ENCODE data around the gene SHLD2. TPM values are rescaled to one million over a fixed set of nuclear protein-coding genes. Genes with fewer than 3 reads are reported as not detected.

SHLD2 gene
- total and polyA plus RNA-seq, 2 of the 13 experiments (the other 11 are each of a cell fraction or from before 2014, with no cell fraction given) = 25.7 to 53.7 TPM

- TF ChIP-seq ZNF276 (CRISPR knock-in tag; IDR thresholded peaks at IDR 0.05; ENCODE audit: low read depth) = peak; percentile 55; the same call in 1 of the 2 replicates
- TF ChIP-seq EP300 (IDR thresholded peaks at IDR 0.05; ENCODE audit: low read depth in 2 of 2, low read length in 2 of 2) = 0 out of 4 replicates have a peak, but pooled peaks of 1 of the 2 experiments have one; percentile 5
- TF ChIP-seq EP300 (CRISPR knock-in tag; IDR thresholded peaks at IDR 0.05; ENCODE audit: borderline replicate concordance) = peak; percentile 51; the same call in 1 of the 2 replicates
- TF ChIP-seq ZNF766 (CRISPR knock-in tag; IDR thresholded peaks at IDR 0.05; ENCODE audit: borderline replicate concordance) = 0 out of 2 replicates have a peak, but pooled peaks have one; percentile 52
- TF ChIP-seq RBFOX2 (IDR thresholded peaks at IDR 0.05; ENCODE audit: low read depth, low read length) = peak; percentile 87
- no peak for TF ChIP-seq MLLT10 (CRISPR knock-in tag; IDR thresholded peaks at IDR 0.05)
- peak; percentile 99 for TF ChIP-seq MAX (IDR thresholded peaks at IDR 0.05)
- TF ChIP-seq KLF6 (CRISPR knock-in tag; IDR thresholded peaks at IDR 0.05) = peak; percentile 88; the same call in 1 of the 2 replicates
- no peak for TF ChIP-seq TCF7L2 (IDR thresholded peaks at IDR 0.05; ENCODE audit: low read depth, low read length)
- peak; percentile 55; the same call in 1 of the 2 replicates for TF ChIP-seq PRDM10 (CRISPR knock-in tag; IDR thresholded peaks at IDR 0.05; ENCODE audit: low read depth)
- 0 out of 2 replicates have a peak, but pooled peaks have one; percentile 48 for TF ChIP-seq ZNF839 (CRISPR knock-in tag; IDR thresholded peaks at IDR 0.05; ENCODE audit: borderline replicate concordance)
- TF ChIP-seq ZNF33B (CRISPR knock-in tag; IDR thresholded peaks at IDR 0.05) = peak; percentile 86; the same call in 1 of the 2 replicates
- peak; percentile 71; the same call in 1 of the 2 replicates for TF ChIP-seq ZBTB10 (CRISPR knock-in tag; IDR thresholded peaks at IDR 0.05; ENCODE audit: borderline replicate concordance)
- TF ChIP-seq MED8 (CRISPR knock-in tag; IDR thresholded peaks at IDR 0.05; ENCODE audit: insufficient replicate concordance) = peak; percentile 51
- TF ChIP-seq NRL (CRISPR knock-in tag; IDR thresholded peaks at IDR 0.05; ENCODE audit: borderline replicate concordance) = peak; percentile 93; the same call in 1 of the 2 replicates
- peak; percentile 60 for TF ChIP-seq E2F5 (CRISPR knock-in tag; conservative IDR thresholded peaks at IDR 0.05)
- TF ChIP-seq ERF (CRISPR knock-in tag; IDR thresholded peaks at IDR 0.05) = peak; percentile 82
- TF ChIP-seq NR2C2 (CRISPR knock-in tag; IDR thresholded peaks at IDR 0.05; ENCODE audit: borderline replicate concordance) = no peak; the same call in 1 of the 2 replicates
Measured at GRCh38 chr10:87095236-87095945, 385 bp downstream of the SHLD2 start (continued).
